GM12864 (cell line): Measurements from ENCODE around the gene SDS.

ENCODE experiments used
- DNase-seq: peaks from one replicate; pipeline ENCODE4 v3.0.0-alpha.2; 2011; ENCODE audit warnings: low read depth
- H3K4me3 ChIP-seq: 2 replicates; pipeline ENCODE4 v1.5.1; 2011; ENCODE audit warnings: mild to moderate bottlenecking, low read depth, low read length, control low read depth
- CTCF ChIP-seq: IDR thresholded peaks from 2 replicates; pipeline ENCODE4 v1.5.1; 2011; ENCODE audit warnings: low read depth, mild to moderate bottlenecking, moderate library complexity, low read length, control low read depth, inconsistent platforms; ENCODE audit errors: missing control alignments

SDS gene

DNA sequence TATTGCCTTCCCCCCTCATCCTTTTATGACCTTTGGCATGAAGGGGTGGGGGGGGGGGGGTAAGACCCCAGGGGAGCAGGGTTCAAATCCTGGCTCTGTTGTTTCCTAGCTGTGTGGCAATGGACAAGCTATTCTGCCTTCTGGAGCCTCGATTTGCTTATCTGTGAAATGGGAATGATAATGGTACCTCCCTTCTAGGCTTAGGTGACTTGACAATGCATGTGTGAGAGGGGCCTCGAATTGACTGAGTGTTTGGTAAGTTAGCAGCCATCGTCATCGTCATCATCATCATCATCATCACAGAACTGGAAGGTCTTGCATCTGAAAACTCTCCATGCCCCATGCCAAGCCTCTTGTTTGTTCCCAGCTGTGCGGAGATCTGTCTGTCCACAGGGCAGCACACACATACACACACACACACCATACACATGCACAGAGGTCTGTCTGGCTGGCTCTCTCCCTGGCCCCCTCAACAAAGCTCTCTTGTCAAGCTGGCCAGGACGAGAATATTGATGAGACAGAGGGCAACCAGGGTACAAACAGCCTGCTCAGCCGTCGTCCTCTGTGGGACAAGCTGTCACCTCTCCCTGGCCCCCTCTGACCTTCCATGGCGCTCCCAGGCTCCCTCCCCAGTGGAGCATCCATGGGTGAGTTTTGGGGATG lies 5.9 kb upstream of the SDS start:
- no peak for DNase-seq
- H3K4me3 ChIP-seq, result no peak overlapping the region
- no peak for TF ChIP-seq CTCF

- DNase-seq, result no peak
- H3K4me3 ChIP-seq, result no peak overlapping the region
- TF ChIP-seq CTCF, result no peak
These were observed 5.1 kb upstream of the SDS start for GRCh38 chr12:113408756-113409298.

DNA sequence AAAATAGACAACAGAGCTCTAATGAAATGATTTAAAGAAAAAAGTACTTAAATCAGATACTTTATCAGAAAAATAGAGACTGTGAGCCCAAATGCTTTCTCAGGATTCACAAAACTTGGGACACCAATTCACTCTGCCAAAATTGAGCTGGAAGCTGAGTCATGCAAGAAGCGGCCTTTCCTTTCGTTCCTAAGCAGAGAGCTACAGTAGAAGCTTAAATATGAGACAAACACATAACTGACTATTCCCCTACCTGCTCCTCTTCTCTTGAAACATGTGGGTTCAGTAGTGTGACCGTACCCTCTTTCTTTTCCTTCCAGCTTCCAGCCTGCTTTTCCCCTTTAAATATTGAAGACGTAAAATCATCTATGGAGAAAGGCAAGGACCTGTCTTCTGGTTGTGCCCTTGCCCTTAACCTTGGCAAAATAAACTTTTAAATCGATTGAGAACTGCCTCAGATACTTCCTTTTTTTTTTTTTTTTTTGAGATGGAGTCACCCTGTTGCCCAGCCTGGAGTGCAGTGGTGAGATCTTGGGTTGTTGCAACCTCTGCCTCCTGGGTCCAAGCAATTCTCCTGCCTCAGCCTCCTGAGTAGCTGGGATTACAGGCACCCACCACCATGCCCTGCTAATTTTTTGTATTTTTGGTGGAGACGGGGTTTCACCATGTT lies 4.4 kb upstream of the SDS start:
- DNase-seq, result no peak
- no peak overlapping the region for H3K4me3 ChIP-seq
- no peak for TF ChIP-seq CTCF

DNA sequence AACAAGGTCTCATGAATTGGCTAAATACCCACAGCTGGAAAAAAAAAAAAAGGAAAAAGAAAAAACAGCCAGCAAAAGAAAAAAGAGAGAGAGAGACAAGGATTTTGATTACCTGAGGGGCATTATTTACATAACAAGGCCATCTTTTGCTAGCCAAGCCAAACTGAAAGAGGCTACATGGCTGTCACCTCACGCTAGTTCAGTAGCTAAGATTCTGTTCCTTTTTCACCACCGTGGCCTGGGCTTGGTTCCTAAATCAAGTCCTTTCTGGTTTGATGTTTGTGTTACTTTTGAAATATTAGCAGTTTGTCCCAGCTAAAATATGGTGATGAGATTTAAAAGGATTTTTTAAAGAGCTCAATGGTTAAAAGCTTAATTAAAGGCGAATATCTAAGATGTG lies 2.0 kb upstream of the SDS start:
- TF ChIP-seq CTCF, result no peak
- DNase-seq, result no peak
- no peak overlapping the region for H3K4me3 ChIP-seq

GRCh38 chr12:113402586-113403260 lies 964 bp downstream of the SDS start:
- no peak for TF ChIP-seq CTCF
- DNase-seq, result no peak
- no peak overlapping the region for H3K4me3 ChIP-seq

DNA sequence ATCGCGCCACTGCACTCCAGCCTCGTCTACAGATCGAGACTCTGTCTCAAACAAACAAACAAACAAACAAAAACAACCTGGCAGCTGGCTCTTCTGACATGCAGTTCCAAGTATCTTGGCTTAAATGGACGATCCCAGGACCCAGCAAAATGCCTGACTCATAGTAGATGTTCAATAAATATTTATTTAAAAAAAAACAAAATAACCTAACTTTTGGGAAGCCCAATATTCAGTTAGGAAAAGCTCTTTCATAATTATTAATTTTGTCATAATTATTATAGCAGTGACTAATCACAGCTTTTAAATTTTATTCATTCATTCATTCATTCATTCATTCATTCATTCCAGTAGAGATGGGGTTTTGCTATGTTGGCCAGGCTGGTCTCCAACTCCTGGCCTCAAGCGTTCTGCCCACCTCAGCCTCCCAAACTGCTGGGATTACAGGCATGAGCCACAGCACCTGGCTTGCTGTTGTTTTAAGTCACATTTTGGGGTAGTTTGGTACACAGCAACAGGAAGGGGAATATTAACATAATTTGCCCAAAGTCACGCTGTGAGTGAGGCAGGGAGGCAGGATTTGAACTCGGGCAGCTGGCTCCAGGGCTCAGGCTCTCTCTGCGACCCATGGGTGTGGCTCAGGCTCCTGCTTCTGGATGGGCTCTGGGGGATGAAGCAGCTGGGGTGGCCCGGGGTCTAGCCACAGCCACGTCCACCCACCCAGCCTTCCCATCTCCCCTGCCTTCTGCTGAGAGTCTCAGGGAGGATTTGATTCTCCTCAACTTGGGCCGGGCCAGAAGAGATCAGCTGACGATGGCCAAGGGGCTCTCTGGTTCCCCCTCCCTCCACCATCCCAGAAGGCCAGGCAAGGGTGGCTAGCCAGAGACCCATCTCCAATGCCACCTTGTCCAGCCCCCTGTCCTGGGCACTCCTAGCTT lies 2.4 kb downstream of the SDS start:
- no peak for TF ChIP-seq CTCF
- no peak for DNase-seq
- no peak overlapping the region for H3K4me3 ChIP-seq
